ENCODE results near the gene POU5F1. TPM values are rescaled to one million over a fixed set of nuclear protein-coding genes. Genes with fewer than 3 reads are reported as not detected.

POU5F1 gene
- total and polyA plus RNA-seq, 9 of the 15 experiments (the other 6 are each of a cell fraction or from before 2014, with no cell fraction given): 0.06 to 2.0 (median 0.10) TPM; not detected in 6

- TF ChIP-seq KDM5B (IDR thresholded peaks at IDR 0.05; ENCODE audit: insufficient replicate concordance, low read depth, low read length) (peak; percentile 65), AFF1 (IDR thresholded peaks at IDR 0.05; ENCODE audit: low read depth in 1 of 2, partially characterized antibody in 2 of 2) (peak in 1 of 2 experiments; percentile 87), MAFK (IDR thresholded peaks at IDR 0.05; ENCODE audit: low read length) (0 out of 2 replicates have a peak, but pooled peaks have one; percentile 28), ZNF217 (CRISPR knock-in tag; IDR thresholded peaks at IDR 0.05) (no peak), ZNF277 (CRISPR knock-in tag; IDR thresholded peaks at IDR 0.05; ENCODE audit: borderline replicate concordance) (no peak), MEF2A (IDR thresholded peaks at IDR 0.05; ENCODE audit: control insufficient read depth, low read depth, low read length) (no peak), ZNF316 (IDR thresholded peaks at IDR 0.05) (peak; percentile 29), ZC3H8 (IDR thresholded peaks at IDR 0.05) (no peak), ARID1B (IDR thresholded peaks at IDR 0.05) (peak; percentile 69; the same call in 1 of the 2 replicates), TFAP4 (CRISPR knock-in tag; IDR thresholded peaks at IDR 0.05; ENCODE audit: borderline replicate concordance) (peak; percentile 86), MYNN (IDR thresholded peaks at IDR 0.05) (no peak), MYNN (CRISPR knock-in tag; IDR thresholded peaks at IDR 0.05) (no peak), FOXK2 (conservative IDR thresholded peaks at IDR 0.05 in 1 of 2, IDR thresholded peaks at IDR 0.05 in 1 of 2; ENCODE audit: low read depth in 2 of 2) (peak; percentile 75 to 85; a peak in 3 of 4 replicates), RAD21 (CRISPR knock-in tag; conservative IDR thresholded peaks at IDR 0.05 in 1 of 2, IDR thresholded peaks at IDR 0.05 in 1 of 2) (peak in 1 of 2 experiments; percentile 10; a peak in 1 of 4 replicates), MYBL2 (IDR thresholded peaks at IDR 0.05; ENCODE audit: low read depth) (peak; percentile 96), MYBL2 (CRISPR knock-in tag; IDR thresholded peaks at IDR 0.05; ENCODE audit: borderline replicate concordance) (peak; percentile 46; the same call in 1 of the 2 replicates), ZNF780A (CRISPR knock-in tag; IDR thresholded peaks at IDR 0.05) (no peak), FOXM1 (IDR thresholded peaks at IDR 0.05; ENCODE audit: low read depth) (peak; percentile 91), FOXM1 (CRISPR knock-in tag; IDR thresholded peaks at IDR 0.05; ENCODE audit: low read depth) (no peak; the same call in 1 of the 2 replicates), HMBOX1 (IDR thresholded peaks at IDR 0.05) (peak; percentile 77), FIP1L1 (IDR thresholded peaks at IDR 0.05; ENCODE audit: low read depth, low read length, poor library complexity, severe bottlenecking) (no peak)
Measured at GRCh38 chr6:31197559-31198305, 27.2 kb upstream of the POU5F1 start (continued).
